COLO668 (cell line): ENCODE results near the gene SUN2.

Experiments
- DNase-seq: peaks from one replicate; lab custom pipeline; 2025; ENCODE audit not compliant: unreplicated experiment; lab: John Stamatoyannopoulos, UW

SUN2 gene

GRCh38 chr22:38737302-38738060 is 18.3 kb downstream of the SUN2 start:
- DNase-seq = no peak

- DNase-seq = no peak
Observed at GRCh38 chr22:38736257-38736570, 19.6 kb downstream of the SUN2 start.

- DNase-seq = peak; percentile 40
Observed at GRCh38 chr22:38735465-38736256, 20.1 kb downstream of the SUN2 start.

- DNase-seq = no peak
Observed at GRCh38 chr22:38735126-38735464, 20.7 kb downstream of the SUN2 start.

GRCh38 chr22:38734421-38735100 is 21.2 kb downstream of the SUN2 start:
- no peak for DNase-seq

- DNase-seq = peak; percentile 55
Observed at GRCh38 chr22:38733724-38734381, 21.9 kb downstream of the SUN2 start.

- peak; percentile 30 for DNase-seq
Observed at GRCh38 chr22:38733329-38733723, 22.5 kb downstream of the SUN2 start.

- no peak for DNase-seq
Observed at GRCh38 chr22:38732251-38732815, 23.5 kb downstream of the SUN2 start.

- DNase-seq = no peak
Observed at GRCh38 chr22:38731703-38732161, 24.1 kb downstream of the SUN2 start.

GRCh38 chr22:38730411-38730871 is 25.4 kb downstream of the SUN2 start:
- no peak for DNase-seq

- DNase-seq = no peak
Observed at GRCh38 chr22:38729946-38730345, 25.9 kb downstream of the SUN2 start.

GRCh38 chr22:38728871-38729796 is 26.7 kb downstream of the SUN2 start:
- DNase-seq = no peak

- no peak for DNase-seq
Observed at GRCh38 chr22:38727530-38728451, 28.0 kb downstream of the SUN2 start.

- DNase-seq = no peak
Observed at GRCh38 chr22:38727123-38727522, 28.7 kb downstream of the SUN2 start.

GRCh38 chr22:38725900-38726655 is 29.7 kb downstream of the SUN2 start:
- DNase-seq = no peak

GRCh38 chr22:38724926-38725571 is 30.7 kb downstream of the SUN2 start:
- DNase-seq = peak; percentile 21

- no peak for DNase-seq
Observed at GRCh38 chr22:38724176-38724575, 31.6 kb downstream of the SUN2 start.

- DNase-seq = no peak
Observed at GRCh38 chr22:38721551-38721950, 34.2 kb downstream of the SUN2 start.
